HG03039 (cell line): Measurements from ENCODE around the gene SBNO1.
"Not testable (repeated sequence)": the region's sequence is repeated elsewhere in the genome, so short reads cannot be mapped to it uniquely, and the experiment has no call there.

Source experiments
- ATAC-seq: cut with Tn5 transposase; IDR thresholded peaks from one replicate; pipeline ENCODE4 v1.9.1; 2021; ENCODE audit warnings: mild to moderate bottlenecking, moderate library complexity; ENCODE audit not compliant: unreplicated experiment

The SBNO1 gene

DNA sequence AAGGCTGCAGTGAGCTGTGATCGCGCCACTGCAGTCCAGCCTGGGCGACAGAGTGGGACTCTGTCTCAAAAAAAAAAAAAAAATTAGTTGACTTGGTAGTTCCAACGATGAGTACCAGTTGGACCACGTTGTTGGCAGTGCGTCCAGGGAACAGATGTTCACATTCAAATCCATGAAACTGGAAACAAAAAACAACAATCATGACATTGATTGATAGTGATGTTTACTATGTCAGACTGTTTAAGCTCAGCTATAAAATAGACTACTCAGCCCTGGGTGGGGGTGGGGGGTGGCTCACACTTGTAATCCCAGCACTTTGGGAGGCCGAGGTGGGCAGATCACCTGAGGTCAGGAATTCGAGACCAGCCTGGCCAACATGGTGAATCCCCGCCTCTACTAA lies 112.3 kb downstream of the SBNO1 start:
- ATAC-seq = not testable (repeated sequence)

DNA sequence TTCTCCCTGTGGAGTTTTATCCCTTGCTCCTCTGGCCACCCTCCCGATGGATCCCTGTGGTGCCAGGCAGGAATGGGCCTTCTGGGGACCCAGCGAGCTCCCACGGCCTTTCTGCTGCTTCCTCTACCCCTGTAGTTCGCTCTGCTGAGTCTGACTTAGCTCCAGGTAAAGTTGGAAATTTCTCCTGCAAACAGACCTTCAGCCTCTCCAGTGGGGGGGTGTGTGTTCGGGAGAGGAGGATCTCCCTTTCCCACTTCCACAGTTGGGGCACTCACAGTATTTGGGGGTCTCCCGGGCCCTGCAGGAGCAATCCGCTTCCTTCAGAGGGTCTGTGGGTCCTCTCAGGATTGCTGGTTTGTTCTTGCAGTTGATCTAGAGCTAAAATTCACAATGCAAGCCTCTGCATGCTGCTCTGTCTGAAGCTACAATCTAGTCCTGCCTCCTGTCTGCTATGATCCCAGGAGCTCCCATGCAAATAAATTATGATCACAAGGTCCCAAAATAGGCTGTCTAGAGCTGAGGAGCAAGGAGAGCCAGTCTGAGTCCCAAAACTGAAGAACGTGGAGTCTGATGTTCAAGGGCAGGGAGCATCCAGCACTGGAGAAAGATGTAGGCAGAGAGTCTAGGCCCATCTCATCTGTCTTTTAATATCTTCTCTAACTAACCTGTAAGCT lies 113.1 kb downstream of the SBNO1 start:
- ATAC-seq = no peak

DNA sequence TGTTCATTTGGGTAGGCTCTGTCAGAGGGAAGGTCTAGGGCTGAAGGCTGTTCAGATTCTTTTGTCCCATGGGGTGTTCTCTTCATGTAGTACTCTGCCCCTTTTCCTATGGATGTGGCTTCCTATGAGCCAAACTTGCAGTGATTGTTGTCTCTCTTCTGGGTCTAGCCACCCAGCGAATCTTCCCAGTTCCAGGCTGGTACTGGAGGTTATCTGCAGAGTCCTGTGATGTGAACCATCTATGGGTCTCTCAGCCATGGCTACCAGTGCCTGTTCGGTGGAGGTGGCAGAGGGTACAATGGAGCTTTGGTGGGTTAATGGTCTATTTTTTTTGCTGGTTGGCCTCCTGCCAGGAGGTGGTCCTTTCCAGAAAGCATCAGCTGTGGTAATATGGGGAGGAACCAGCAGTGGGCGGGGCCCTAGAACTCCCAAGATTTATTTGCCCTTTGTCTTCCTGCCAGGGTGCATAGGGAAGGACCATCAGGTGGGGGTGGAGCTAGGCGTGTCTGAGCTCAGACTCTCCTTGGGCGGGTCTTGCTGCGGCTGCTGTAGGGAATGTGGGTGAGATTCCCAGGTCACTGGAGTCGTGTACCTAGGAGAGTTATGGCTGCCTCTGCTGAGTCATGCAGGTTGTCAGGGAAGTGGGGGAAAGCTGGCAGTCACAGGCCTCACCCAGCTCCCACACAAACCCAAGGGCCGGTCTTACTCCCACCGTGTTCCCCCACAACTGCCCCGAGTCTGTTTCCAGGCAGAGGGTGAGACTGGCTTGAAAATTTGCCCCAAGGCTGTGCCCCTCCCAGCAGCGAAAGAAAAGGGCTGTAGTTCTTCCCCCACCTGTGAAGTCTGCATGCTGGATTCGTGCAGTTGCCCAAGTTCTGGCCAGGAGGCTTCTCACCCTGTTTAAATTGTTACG lies 113.9 kb downstream of the SBNO1 start:
- no peak for ATAC-seq

DNA sequence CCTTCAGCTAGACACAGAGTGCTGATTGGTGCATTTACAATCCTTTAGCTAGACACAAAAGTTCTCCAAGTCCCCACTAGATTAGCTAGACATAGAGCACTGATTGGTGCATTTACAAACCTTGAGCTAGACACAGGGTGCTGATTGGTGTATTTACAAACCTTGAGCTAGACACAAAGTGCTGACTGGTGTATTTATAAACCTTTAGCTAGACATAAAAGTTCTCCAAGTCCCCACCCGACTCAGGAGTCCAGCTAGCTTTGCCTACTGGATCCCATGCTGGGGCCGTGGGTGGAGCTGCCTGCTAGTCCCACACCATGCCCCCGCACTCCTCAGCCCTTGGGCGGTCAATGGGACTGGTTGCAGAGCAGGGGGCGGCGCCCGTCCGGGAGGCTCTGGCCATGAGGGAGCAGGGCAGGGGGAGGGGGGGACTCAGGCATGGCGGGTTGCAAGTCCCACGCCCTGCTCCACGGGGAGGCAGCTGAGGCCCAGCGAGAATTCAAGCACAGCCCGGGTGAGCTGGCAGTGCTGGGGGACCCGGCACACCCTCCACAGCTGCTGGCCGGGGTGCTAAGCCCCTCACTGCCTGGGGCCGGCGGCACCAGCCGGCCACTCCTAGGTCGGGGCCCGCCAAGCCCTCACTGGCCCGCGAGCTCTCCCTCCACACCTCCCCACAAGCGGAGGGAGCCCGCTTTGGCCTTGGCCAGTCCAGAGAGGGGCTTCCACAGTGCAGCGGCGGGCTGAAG lies 115.5 kb downstream of the SBNO1 start:
- ATAC-seq = not testable (repeated sequence)

DNA sequence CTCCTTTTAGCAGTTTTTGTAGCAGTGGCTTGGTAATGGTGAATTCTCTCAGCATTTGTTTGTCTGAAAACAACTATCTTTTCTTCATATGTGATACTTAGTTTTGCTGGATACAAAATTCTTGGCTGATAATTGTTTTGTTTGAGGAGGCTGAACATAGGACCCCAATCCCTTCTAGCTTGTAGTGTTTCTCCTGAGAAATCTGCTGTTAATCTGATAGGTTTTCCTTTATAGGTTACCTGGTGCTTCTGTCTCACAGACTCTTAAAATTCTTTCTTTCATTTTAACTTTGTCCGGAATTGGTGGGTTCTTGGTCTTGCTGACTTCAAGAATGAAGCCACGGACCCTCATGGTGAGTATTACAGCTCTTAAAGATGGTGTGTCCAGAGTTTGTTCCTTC lies 116.5 kb downstream of the SBNO1 start:
- not testable (repeated sequence) for ATAC-seq

DNA sequence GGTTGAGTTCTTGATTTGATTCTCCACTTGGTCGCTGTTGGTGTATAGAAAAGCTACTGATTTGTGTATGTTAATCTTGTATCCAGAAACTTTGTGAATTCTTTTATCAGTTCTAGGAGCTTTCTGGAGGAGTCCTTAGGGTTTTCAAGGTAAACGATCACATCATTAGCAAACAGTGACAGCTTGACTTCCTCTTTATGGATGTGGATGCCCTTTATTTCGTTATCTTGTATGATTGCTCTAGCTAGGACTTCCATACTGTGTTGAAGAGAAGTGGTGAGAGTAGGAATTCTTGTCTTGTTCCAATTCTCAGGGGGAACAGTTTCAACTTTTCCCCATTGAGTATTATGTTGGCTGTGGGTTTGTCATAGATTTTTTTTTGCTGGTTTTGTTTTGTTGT lies 119.0 kb downstream of the SBNO1 start:
- ATAC-seq = no peak

DNA sequence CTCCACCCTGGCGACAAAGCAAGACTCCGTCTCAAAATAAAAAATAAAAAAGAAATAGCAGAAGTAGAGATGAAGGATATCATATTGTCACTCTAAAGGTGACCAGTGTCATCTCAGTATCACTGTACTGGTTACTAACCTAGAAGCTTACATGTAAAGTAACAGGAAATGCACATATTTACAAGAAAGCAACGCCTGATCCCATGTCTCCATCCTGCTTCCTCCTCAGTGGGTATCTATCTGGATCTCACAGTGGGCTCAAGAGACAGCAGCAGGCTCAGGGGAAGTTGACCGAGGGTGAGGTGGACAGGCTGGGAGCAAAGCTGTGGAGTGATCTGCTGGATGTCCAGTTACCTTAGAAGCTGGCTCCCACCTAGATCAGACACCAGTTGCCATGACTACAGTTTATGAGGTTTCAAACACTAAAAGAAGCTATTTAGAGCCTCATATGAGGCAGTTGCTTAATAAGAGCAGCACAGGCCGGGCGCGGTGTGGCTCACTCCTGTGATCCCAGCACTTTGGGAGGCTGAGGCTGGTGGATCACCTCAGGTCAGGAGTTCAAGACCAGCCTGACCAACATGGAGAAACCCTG lies 120.9 kb downstream of the SBNO1 start:
- ATAC-seq = no peak

DNA sequence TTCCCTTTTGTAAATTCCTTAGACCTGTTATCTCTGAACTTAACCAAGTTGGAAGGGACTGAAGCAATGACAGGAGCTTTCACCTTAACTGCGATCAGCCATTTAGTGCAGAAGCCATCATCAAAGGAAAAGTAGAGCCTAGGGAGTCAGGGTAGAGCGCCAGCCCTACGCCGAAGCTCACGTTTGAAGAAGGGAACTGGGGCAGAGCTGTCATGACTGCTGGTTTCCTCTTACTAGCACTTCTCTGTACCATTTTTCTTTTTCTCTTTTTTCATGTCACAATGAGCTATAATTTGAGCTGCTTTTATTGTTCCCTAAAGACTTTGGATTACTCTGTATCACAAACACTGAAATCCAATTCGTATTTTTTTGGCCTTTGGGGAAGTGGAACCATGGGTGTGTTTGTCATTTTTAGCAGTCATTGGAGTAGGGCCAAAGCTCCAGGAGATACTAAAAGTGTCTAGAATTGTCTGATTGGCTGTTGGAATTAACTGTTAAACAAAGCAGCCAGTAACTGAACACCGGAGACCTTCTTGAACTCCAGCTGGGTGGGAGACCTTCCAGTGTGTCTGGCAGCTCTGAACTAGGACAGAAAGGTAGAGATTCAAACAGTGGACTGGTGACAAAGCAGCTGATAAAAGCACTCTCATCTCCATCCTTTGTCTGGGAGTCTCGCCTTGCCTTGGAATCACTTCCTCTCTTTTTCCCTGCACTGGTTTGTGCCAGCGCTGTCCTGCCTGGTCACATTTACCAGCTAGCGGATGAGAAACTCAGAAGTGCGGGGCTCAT lies 122.3 kb downstream of the SBNO1 start:
- ATAC-seq = no peak
